ENCODE results near the gene MRPS6. TPM values are rescaled to one million over a fixed set of nuclear protein-coding genes. Genes with fewer than 3 reads are reported as not detected.

The MRPS6 gene
- total RNA-seq, 1 experiment from 2014 or later: 32.8 TPM

DNA sequence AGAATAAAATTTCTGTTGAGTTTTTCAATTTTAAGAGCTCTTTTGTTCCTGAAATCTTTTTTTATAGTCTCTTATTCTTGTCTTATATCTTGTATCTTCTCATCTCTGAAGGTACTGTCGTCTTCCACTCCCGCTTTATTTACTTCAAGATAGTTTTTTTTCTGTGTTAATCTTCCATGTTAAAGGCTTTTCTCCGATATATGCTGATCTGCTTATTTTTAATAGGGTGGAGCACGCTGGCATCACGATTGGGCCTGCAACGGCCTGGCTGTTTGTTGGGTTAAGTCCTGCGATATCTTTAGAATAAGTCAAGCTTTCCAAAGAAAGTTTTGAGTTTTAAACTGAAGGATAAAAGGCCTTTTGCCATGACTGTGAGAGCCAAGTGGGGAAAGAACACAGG is 35.7 kb downstream of the MRPS6 start:
- peaks cover 6% of the 10 kb centered on the region; the same call in 1 of the 2 replicates for H3K36me3 ChIP-seq (ENCODE audit: low read depth, low read length)
- H3K4me2 ChIP-seq (ENCODE audit: low read length): no peak overlapping the region
- DNase-seq (no peak), ATAC-seq (no peak)
- ChIA-PET POLR2A (ENCODE audit: unreplicated experiment) (no interaction called here), CTCF (interaction anchor here (0.8 kb wide), 1 partner anchor 16 kb away, joined by 4 read pairs; no protein-coding TSS in a partner anchor)
- H3K4me3 ChIP-seq (ENCODE audit: low read length): no peak overlapping the region
- H3K4me1 ChIP-seq (ENCODE audit: insufficient read depth, low read length): no peaks in the 10 kb centered on the region
- no peaks in the 10 kb centered on the region for H3K27me3 ChIP-seq (ENCODE audit: low read length)
- no peak for TF ChIP-seq EZH2 (IDR thresholded peaks at IDR 0.05; ENCODE audit: low read length, unreplicated experiment)
- TF ChIP-seq CTCF (conservative IDR thresholded peaks at IDR 0.05; ENCODE audit: low read depth, low read length): no peak
- no peak for TF ChIP-seq EZH2phosphoT487 (IDR thresholded peaks at IDR 0.05; ENCODE audit: borderline replicate concordance, low read length)
- H3K9ac ChIP-seq (ENCODE audit: low read length): no peak overlapping the region
- H3K27ac ChIP-seq (ENCODE audit: low read length): no peak overlapping the region
- no peaks in the 10 kb centered on the region for H3F3A ChIP-seq (ENCODE audit: low read length, unreplicated experiment)
- peaks cover 24% of the 10 kb centered on the region; the same call in 1 of the 2 replicates for H3K79me2 ChIP-seq (ENCODE audit: low read length)
- intact Hi-C loops (cut with micrococcal nuclease): no loop called here
- H3K9me3 ChIP-seq (ENCODE audit: low read length): no peaks in the 10 kb centered on the region
- H3K9me2 ChIP-seq (replicated peaks; ENCODE audit: low read length): no peaks in the 10 kb centered on the region
- no peak overlapping the region for H2AFZ ChIP-seq (ENCODE audit: low read length)
- BruUV-seq (replicated peaks): no TSS peak
- 0 out of 2 replicates have a peak, but pooled peaks cover 9% of the 10 kb centered on the region for H4K20me1 ChIP-seq (ENCODE audit: low read length)

- Histone ChIP-seq H3K27me3 (ENCODE audit: low read length) (no peaks in the 10 kb centered on the region), H3K36me3 (ENCODE audit: low read depth, low read length) (peaks cover 6% of the 10 kb centered on the region; the same call in 1 of the 2 replicates), H3K9ac (ENCODE audit: low read length) (no peak overlapping the region), H3K9me2 (replicated peaks; ENCODE audit: low read length) (no peaks in the 10 kb centered on the region), H4K20me1 (ENCODE audit: low read length) (0 out of 2 replicates have a peak, but pooled peaks cover 5% of the 10 kb centered on the region), H3K9me3 (ENCODE audit: low read length) (no peaks in the 10 kb centered on the region), H3K4me1 (ENCODE audit: insufficient read depth, low read length) (no peaks in the 10 kb centered on the region), H3K4me2 (ENCODE audit: low read length) (no peak overlapping the region), H3F3A (ENCODE audit: low read length, unreplicated experiment) (no peaks in the 10 kb centered on the region), H3K79me2 (ENCODE audit: low read length) (peaks cover 18% of the 10 kb centered on the region; the same call in 1 of the 2 replicates), H3K27ac (ENCODE audit: low read length) (no peak overlapping the region), H2AFZ (ENCODE audit: low read length) (no peak overlapping the region), H3K4me3 (ENCODE audit: low read length) (no peak overlapping the region)
- CTCF ChIA-PET: no interaction called here
- DNase-seq (no peak), ATAC-seq (no peak)
- intact Hi-C loops (cut with micrococcal nuclease): no loop called here
- POLR2A ChIA-PET (ENCODE audit: unreplicated experiment): no interaction called here
- TF ChIP-seq EZH2phosphoT487 (IDR thresholded peaks at IDR 0.05; ENCODE audit: borderline replicate concordance, low read length): no peak
- no peak for TF ChIP-seq EZH2 (IDR thresholded peaks at IDR 0.05; ENCODE audit: low read length, unreplicated experiment)
- TF ChIP-seq CTCF (conservative IDR thresholded peaks at IDR 0.05; ENCODE audit: low read depth, low read length): no peak
- BruUV-seq (replicated peaks): no TSS peak
Observed at GRCh38 chr21:34110594-34111202, 37.3 kb downstream of the MRPS6 start.

- Histone ChIP-seq H3K4me2 (ENCODE audit: low read length) (no peak overlapping the region), H3F3A (ENCODE audit: low read length, unreplicated experiment) (no peaks in the 10 kb centered on the region), H3K4me1 (ENCODE audit: insufficient read depth, low read length) (no peaks in the 10 kb centered on the region), H3K9ac (ENCODE audit: low read length) (no peak overlapping the region), H3K27ac (ENCODE audit: low read length) (no peak overlapping the region), H3K36me3 (ENCODE audit: low read depth, low read length) (peaks cover 5% of the 10 kb centered on the region; the same call in 1 of the 2 replicates), H3K9me2 (replicated peaks; ENCODE audit: low read length) (no peaks in the 10 kb centered on the region), H3K4me3 (ENCODE audit: low read length) (no peak overlapping the region), H3K79me2 (ENCODE audit: low read length) (peaks cover 14% of the 10 kb centered on the region; the same call in 1 of the 2 replicates), H3K9me3 (ENCODE audit: low read length) (no peaks in the 10 kb centered on the region), H4K20me1 (ENCODE audit: low read length) (0 out of 2 replicates have a peak, but pooled peaks cover 4% of the 10 kb centered on the region), H2AFZ (ENCODE audit: low read length) (no peak overlapping the region), H3K27me3 (ENCODE audit: low read length) (no peaks in the 10 kb centered on the region)
- DNase-seq (no peak), ATAC-seq (no peak)
- ChIA-PET CTCF (no interaction called here), POLR2A (ENCODE audit: unreplicated experiment) (no interaction called here)
- BruUV-seq (replicated peaks): no TSS peak
- TF ChIP-seq EZH2phosphoT487 (IDR thresholded peaks at IDR 0.05; ENCODE audit: borderline replicate concordance, low read length) (no peak), EZH2 (IDR thresholded peaks at IDR 0.05; ENCODE audit: low read length, unreplicated experiment) (no peak), CTCF (conservative IDR thresholded peaks at IDR 0.05; ENCODE audit: low read depth, low read length) (no peak)
- intact Hi-C loops (cut with micrococcal nuclease): no loop called here
Observed at GRCh38 chr21:34112316-34113033, 39.1 kb downstream of the MRPS6 start.

Measured in PC-3 (cell line).